Measurements from ENCODE around the gene SRGAP2B.
"Not testable (repeated sequence)": the region's sequence is repeated elsewhere in the genome, so short reads cannot be mapped to it uniquely, and the experiment has no call there.

Gene SRGAP2B

DNA sequence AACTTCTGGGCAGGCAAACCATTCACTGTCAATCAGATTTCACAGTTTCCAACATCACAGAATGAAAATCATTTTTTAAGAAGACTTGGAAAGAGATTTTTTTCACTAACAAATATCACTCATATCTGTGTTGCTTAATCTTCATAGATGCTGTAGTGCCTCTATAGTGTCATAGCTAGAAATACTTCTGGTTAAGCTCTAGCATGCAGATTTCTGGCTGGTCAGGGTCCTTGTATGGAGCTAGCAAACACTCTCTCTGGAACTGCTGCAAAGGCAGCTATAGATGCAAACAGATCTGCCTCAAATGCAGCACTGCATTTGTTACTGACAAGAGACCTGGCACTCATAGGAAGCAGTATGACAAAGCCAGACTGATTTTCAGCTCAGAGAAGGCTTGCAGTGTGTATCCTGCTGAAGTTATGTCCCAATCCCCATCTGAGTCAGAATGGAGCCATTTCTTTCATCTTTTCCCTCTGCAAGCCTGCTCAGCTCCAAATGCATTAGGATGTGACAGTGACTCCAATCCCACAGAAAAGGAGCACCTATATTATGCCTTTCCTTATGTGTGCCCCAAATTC is 99.2 kb downstream of the SRGAP2B start:
- DNase-seq (ENCODE audit: low spot score): not testable (repeated sequence)

DNA sequence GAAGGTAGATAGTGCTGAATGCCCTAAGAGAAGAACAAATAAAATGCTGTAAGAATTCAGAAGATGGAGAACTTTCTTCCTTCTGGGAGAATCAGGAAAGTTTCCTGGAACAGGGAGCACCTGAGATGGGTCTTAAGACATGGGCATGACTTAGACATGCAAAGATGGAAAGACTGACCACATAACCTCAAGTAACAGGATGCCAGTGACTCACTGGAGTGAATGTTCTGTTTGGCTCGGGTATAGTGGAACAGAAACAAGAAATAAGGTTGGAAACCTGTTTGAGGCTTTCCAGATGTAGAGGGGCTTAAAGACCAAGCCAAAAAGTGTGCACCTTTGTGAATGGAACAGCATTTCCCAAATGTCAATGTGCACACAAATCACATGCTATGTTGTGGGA is 102.2 kb downstream of the SRGAP2B start:
- DNase-seq (ENCODE audit: low spot score): not testable (repeated sequence)

DNA sequence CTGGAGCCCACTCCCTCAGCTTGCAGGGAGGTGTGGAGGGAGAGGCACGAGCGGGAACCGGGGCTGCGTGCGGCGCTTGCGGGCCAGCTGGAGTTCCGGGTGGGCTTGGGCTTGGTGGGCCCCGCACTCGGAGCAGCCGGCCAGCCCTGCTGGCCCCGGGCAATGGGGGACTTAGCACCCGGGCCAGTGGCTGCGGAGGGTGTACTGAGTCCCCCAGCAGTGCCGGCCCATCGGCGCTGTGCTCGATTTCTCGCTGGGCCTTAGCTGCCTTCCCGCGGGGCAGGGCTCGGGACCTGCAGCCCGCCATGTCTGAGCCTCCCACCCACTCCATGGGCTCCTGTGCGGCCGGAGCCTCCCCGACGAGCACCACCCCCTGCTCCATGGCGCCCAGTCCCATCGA is 104.5 kb downstream of the SRGAP2B start:
- not testable (repeated sequence) for DNase-seq (ENCODE audit: low spot score)

GRCh38 chr1:144987131-144987530 is 108.0 kb downstream of the SRGAP2B start:
- not testable (repeated sequence) for DNase-seq (ENCODE audit: low spot score)

- not testable (repeated sequence) for DNase-seq (ENCODE audit: low spot score)
Measured at GRCh38 chr1:144986171-144986860, 108.8 kb downstream of the SRGAP2B start.

- not testable (repeated sequence) for DNase-seq (ENCODE audit: low spot score)
Measured at GRCh38 chr1:144985550-144986170, 109.5 kb downstream of the SRGAP2B start.

- DNase-seq (ENCODE audit: low spot score): not testable (repeated sequence)
Measured at GRCh38 chr1:144982802-144983525, 112.2 kb downstream of the SRGAP2B start.

GRCh38 chr1:144981157-144981556 is 114.0 kb downstream of the SRGAP2B start:
- DNase-seq (ENCODE audit: low spot score): not testable (repeated sequence)

DNA sequence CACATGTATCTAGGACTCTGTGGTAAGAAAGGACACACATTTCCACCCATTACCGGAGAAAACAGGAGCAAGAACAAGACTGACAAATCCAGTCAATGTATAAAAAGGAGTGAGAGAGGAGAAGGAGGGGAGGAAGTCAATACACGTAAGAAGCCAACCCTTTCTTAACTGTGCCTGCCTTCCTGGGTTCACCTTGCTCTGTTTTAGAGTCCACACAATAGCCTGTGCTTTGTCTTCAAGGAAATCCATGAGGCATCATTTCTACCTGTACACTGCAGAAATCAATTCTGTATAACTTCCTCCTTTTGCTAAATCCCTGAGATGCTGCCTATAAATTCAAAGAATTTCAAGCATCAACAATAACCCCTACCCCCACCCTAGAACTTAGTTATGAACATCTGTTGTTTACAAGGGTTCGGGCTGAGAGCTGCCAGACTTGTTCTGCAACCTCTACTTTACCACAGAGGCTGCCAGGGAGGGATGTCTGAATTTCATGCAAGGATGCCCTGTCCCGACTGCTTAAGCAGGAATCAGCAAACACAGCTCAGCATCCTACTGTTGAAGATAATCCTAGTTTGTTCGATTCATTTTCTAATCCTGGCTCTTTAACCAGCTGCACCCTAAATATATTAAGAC is 115.0 kb downstream of the SRGAP2B start:
- DNase-seq (ENCODE audit: low spot score): not testable (repeated sequence)

DNA sequence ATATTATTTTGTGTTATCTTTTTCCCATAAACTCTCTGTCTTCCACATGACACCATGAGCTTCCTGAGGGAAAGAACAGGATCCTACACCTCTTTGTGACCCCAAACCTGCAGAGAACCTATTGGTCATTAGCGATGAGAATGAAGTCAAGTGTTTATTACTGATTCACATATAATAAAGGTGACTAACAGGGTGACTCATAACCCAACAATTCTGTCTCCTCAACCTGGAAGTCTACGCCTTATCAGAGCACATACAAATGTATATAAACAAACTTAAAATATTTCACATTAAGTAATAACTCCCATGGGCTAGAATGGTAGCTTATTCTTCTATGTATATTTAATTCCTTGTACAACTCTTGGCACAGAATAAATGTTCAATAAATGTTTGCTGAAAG is 117.3 kb downstream of the SRGAP2B start:
- not testable (repeated sequence) for DNase-seq (ENCODE audit: low spot score)

GRCh38 chr1:144971936-144972335 is 123.2 kb downstream of the SRGAP2B start:
- DNase-seq (ENCODE audit: low spot score): not testable (repeated sequence)

DNA sequence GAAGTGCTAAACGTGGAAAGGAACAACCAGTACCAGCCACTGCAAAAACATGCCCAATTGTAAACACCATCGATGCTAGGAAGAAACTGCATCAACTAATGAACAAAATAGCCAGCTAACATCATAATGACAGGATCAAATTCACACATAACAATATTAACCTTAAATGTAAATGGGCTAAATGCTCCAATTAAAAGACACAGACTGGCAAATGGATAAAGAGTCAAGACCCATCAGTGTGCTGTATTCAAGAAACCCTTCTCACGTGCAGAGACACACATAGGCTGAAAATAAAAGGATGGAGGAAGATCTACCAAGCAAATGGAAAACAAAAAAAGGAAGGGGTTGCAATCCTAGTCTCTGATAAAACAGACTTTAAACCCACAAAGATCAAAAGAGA is 128.6 kb downstream of the SRGAP2B start:
- DNase-seq (ENCODE audit: low spot score): not testable (repeated sequence)

DNA sequence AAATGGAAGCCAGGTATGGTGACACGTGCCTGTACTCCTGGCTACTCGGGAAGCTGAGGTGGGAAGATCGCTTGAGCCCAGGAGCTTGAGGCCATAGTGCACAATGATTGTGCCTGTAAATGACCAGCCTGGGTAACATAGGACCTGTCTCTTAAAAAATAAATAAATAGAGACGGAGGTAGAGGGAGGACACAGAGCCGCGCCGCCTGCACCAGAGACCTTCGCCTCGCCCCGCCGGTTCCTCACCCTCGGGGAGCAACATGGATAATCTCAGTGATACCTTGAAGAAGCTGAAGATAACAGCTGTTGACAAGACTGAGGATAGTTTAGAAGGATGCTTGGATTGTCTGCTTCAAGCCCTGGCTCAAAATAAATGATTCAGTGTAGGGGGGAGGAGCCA is 130.4 kb downstream of the SRGAP2B start:
- not testable (repeated sequence) for DNase-seq (ENCODE audit: low spot score)

- DNase-seq (ENCODE audit: low spot score): not testable (repeated sequence)
Measured at GRCh38 chr1:144964186-144964585, 130.9 kb downstream of the SRGAP2B start.

- DNase-seq (ENCODE audit: low spot score): not testable (repeated sequence)
Measured at GRCh38 chr1:144963571-144963970, 131.6 kb downstream of the SRGAP2B start.

DNA sequence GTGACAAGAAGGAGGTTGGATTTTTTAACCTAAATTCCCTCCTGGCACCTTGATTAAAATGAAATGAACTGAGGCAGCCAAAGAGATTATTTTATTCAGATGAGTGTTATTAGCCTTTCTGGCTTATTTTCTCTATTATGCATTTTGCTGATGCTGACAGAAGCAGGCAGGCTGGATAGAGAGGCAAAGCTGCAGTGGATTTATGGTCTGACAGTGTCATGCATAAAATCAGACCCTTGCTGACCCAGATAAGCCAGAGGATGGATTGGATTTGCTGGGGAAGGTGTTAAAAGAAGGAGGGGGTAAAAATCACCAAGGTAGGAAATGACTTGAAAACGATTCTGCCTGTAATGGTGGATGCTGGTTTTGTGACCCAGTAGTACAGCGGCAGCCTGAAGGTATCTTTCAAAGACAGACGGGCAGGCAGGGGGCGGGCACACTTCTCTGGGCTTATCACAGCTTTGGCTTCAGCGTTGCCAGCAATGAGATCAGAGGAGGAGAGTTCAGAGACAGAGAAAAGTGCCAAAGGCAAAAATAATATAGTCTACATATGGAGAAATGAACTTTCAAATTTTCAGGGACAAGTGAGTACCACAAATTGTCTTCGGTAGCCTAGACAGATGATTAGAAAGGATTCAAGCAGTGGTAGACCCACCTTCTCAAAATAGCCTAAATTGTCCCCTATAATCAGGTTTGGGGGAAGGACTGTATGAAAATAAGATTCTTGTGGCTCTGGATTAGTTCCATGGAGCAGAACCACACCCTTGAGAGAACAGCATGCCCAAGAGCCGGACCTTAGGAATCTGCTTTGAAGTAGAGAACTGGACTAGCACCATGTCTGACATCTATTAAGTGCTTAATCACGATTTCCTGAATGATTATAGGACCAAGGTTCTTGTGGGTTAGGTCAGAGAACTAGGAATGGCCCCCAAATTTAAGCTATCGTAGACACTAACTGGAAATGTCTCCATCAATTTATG is 133.2 kb downstream of the SRGAP2B start:
- not testable (repeated sequence) for DNase-seq (ENCODE audit: low spot score)

GRCh38 chr1:144960929-144961488 is 134.1 kb downstream of the SRGAP2B start:
- DNase-seq (ENCODE audit: low spot score): not testable (repeated sequence)

- DNase-seq (ENCODE audit: low spot score): not testable (repeated sequence)
Measured at GRCh38 chr1:144948390-144948789, 146.7 kb downstream of the SRGAP2B start.

DNA sequence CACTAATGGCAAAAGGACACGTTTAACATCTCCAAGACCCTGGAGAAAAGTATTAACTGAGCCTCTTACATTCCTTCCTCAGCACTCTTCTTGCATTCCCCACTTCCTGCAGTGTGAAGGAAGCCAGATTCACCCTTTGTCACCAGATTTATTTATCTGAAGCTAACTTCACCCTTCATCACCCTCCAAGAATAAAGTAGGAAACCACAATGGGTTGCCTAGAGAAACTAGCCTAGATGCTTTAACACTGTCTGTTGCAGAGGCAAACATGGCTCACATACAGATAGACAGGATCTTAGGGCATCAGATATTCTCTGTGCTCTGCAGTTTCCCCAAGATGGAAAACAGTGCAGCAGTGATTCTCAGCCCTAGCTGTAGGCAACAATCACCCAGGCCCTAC is 147.6 kb downstream of the SRGAP2B start:
- not testable (repeated sequence) for DNase-seq (ENCODE audit: low spot score)
